HS-5 (cell line): ENCODE measurements around the gene CPNE4.

ENCODE experiments used
- DNase-seq: peaks from one replicate; pipeline ENCODE4 v3.0.0-alpha.2; 2012; ENCODE audit warnings: low read depth

The CPNE4 gene

GRCh38 chr3:131796558-131797198 is 238.1 kb downstream of the CPNE4 start:
- DNase-seq: no peak

- DNase-seq: no peak
Measured at GRCh38 chr3:131796111-131796510, 238.7 kb downstream of the CPNE4 start.

GRCh38 chr3:131795390-131796090 is 239.3 kb downstream of the CPNE4 start:
- DNase-seq: no peak

- DNase-seq: peak; percentile 34
Measured at GRCh38 chr3:131794766-131795388, 239.9 kb downstream of the CPNE4 start.

- no peak for DNase-seq
Measured at GRCh38 chr3:131793870-131794269, 240.9 kb downstream of the CPNE4 start.

GRCh38 chr3:131789188-131789587 is 245.6 kb downstream of the CPNE4 start:
- DNase-seq: no peak

- no peak for DNase-seq
Measured at GRCh38 chr3:131786386-131786785, 248.4 kb downstream of the CPNE4 start.

GRCh38 chr3:131782751-131783150 is 252.1 kb downstream of the CPNE4 start:
- DNase-seq: no peak

GRCh38 chr3:131778526-131778925 is 256.3 kb downstream of the CPNE4 start:
- no peak for DNase-seq

GRCh38 chr3:131775650-131776049 is 259.2 kb downstream of the CPNE4 start:
- DNase-seq: no peak

- DNase-seq: no peak
Measured at GRCh38 chr3:131772269-131773026, 262.4 kb downstream of the CPNE4 start.

- peak; percentile 44 for DNase-seq
Measured at GRCh38 chr3:131762981-131763564, 271.7 kb downstream of the CPNE4 start.

GRCh38 chr3:131756405-131756804 is 278.4 kb downstream of the CPNE4 start:
- no peak for DNase-seq

GRCh38 chr3:131755380-131755779 is 279.4 kb downstream of the CPNE4 start:
- DNase-seq: no peak

- DNase-seq: no peak
Measured at GRCh38 chr3:131750256-131750655, 284.6 kb downstream of the CPNE4 start.

GRCh38 chr3:131749826-131750225 is 285.0 kb downstream of the CPNE4 start:
- no peak for DNase-seq

- DNase-seq: no peak
Measured at GRCh38 chr3:131747466-131747865, 287.3 kb downstream of the CPNE4 start.

GRCh38 chr3:131744765-131745164 is 290.0 kb downstream of the CPNE4 start:
- no peak for DNase-seq

- no peak for DNase-seq
Measured at GRCh38 chr3:131743126-131743525, 291.7 kb downstream of the CPNE4 start.

GRCh38 chr3:131739211-131739610 is 295.6 kb downstream of the CPNE4 start:
- DNase-seq: no peak

- no peak for DNase-seq
Measured at GRCh38 chr3:131738095-131738494, 296.7 kb downstream of the CPNE4 start.

GRCh38 chr3:131735544-131735943 is 299.3 kb downstream of the CPNE4 start:
- no peak for DNase-seq
